ENCODE data around the gene ACSS1.

Gene ACSS1

DNA sequence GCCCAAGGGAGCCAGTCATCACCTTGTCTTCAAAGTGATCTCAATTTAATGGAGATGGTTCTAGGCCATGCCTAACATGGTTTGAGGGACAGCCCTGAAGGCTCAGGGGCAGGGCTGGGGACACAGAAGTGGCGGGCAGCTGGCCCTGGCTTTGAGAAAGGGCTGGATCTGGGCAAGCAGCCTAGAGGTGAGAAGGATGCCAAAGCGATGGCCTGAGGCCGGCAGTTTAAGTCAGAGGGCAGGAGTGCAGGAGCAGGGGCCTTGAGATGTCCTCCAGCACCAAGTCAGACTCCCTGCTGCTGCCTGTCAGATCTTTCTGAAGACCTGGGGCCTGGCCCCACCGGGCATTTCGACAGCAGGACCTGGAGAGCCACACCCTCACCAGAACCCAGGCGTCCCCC is 37.0 kb downstream of the ACSS1 start:
- DNase-seq (ENCODE audit: extremely low spot score): no peak
- TF ChIP-seq FOXK2 (IDR thresholded peaks at IDR 0.05) (no peak), ARNT (IDR thresholded peaks at IDR 0.05) (no peak), ZNF384 (IDR thresholded peaks at IDR 0.05) (no peak)
- ChIA-PET CTCF (no interaction called here), POLR2A (no interaction called here)

DNA sequence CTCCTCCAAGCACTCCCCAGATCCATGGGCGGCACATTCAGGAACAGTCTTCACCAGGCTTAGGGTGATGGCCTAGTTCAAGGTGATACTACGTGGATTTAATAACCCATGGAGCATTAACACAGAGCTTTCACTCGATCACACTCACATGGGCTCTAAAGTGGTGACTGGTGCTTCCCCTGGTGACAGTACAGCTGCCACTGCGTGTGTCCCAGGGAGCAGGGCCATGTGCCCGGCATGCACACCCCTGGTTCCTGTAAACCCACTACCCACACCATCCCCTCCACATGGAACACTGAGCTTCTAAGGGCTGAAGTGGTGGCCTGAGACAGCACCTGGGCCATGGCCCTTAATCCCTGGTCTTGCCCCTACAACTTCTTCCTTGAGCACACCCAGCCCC is 37.6 kb downstream of the ACSS1 start:
- TF ChIP-seq HDGF (IDR thresholded peaks at IDR 0.05; ENCODE audit: borderline replicate concordance): no peak
- TF ChIP-seq NFRKB (IDR thresholded peaks at IDR 0.05): no peak
- no peak for TF ChIP-seq SUZ12 (IDR thresholded peaks at IDR 0.05)
- TF ChIP-seq ARNT (IDR thresholded peaks at IDR 0.05): no peak
- TF ChIP-seq FOXK2 (IDR thresholded peaks at IDR 0.05): no peak
- TF ChIP-seq ZNF384 (IDR thresholded peaks at IDR 0.05): no peak
- ChIA-PET CTCF (no interaction called here), POLR2A (no interaction called here)
- DNase-seq (ENCODE audit: extremely low spot score): no peak

DNA sequence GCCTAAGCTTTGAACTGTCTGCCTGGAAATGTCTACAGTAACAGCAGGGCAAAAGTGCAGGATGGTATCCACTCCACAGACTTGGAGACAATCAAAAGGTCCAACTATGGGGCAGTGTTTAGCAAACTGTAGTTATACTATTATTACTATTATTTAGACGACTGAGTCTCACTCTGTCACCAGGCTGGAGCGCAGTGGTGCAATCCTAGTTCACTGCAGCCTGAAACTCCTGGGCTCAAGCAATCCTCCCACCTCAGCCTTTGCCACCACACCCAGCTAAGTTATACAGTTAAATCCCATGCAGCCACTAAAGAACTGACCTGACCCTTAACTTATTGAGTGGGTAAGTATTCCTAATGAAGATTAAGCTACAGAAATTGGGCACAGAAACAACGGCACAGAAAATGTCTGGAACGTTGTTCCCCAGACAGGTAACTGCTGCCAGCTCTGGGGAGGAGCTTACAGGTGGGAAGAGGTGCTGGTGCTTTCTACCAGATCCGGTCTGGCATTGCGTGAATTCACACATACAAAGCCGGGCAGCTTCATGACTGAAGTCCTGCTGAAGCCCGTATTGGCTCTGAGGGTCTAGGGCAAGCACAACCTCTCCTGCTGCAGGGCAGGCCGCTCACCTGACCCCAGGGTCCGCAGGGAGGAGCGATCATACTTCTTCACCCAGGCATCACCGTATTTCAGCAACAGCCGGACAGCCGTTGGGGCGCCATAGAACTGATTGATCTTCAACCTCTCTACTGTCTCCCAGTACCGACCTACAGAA is 38.4 kb downstream of the ACSS1 start:
- DNase-seq (ENCODE audit: extremely low spot score): no peak
- ChIA-PET POLR2A (no interaction called here), CTCF (no interaction called here)
- no peak for TF ChIP-seq CTBP1 (IDR thresholded peaks at IDR 0.05; ENCODE audit: borderline replicate concordance)
- TF ChIP-seq ELF4 (IDR thresholded peaks at IDR 0.05): no peak
- TF ChIP-seq FOXA1 (IDR thresholded peaks at IDR 0.05): no peak
- no peak for TF ChIP-seq HDGF (IDR thresholded peaks at IDR 0.05; ENCODE audit: borderline replicate concordance)
- TF ChIP-seq FOXK2 (IDR thresholded peaks at IDR 0.05): no peak

DNA sequence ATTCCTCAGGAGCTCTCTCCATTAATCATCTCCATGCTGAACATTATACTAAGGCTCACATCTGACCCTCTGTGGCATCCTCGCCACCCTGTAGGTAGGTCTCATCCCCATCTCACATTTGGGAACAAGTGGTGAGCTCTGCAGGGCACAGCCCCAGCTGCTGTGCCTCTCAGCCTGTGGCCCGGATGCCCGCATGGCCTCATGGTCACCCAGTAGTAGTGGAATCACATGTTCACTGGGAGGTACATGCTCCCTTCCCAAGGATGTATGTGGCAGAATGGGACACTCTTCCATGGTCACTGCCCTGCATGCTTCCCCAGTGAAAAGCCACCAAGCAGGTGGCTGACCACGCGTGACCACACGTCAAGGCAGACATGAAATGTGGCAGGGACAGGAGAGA is 39.1 kb downstream of the ACSS1 start:
- ChIA-PET POLR2A (no interaction called here), CTCF (no interaction called here)
- TF ChIP-seq SUZ12 (IDR thresholded peaks at IDR 0.05) (no peak), TARDBP (IDR thresholded peaks at IDR 0.05) (no peak), FOXA1 (IDR thresholded peaks at IDR 0.05) (no peak), ZNF384 (IDR thresholded peaks at IDR 0.05) (no peak), SP1 (IDR thresholded peaks at IDR 0.05) (no peak), BHLHE40 (IDR thresholded peaks at IDR 0.05; ENCODE audit: borderline replicate concordance) (no peak), LEF1 (IDR thresholded peaks at IDR 0.05; ENCODE audit: borderline replicate concordance) (no peak)
- no peak for DNase-seq (ENCODE audit: extremely low spot score)

DNA sequence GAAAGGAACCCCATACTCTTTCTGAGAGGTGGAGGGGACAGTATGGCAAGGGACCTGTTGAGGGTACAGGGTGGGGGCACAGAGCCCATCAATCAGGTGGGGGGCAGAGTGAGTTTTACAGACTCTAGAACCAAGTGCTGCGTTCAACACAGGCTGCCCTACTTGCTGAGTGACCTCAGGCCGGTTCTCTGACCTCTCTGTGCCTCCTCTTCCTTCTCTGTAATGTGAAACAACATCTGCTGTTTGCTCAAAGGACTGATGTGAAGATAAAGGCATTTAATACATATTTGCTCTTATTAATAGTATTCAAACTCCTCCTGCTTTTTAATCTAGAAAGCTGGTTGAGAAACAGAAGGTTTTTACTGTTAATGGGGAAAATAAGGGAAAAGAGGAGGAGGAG is 39.5 kb downstream of the ACSS1 start:
- ChIA-PET CTCF (no interaction called here), POLR2A (no interaction called here)
- no peak for TF ChIP-seq NFRKB (IDR thresholded peaks at IDR 0.05)
- no peak for TF ChIP-seq LEF1 (IDR thresholded peaks at IDR 0.05; ENCODE audit: borderline replicate concordance)
- TF ChIP-seq HDGF (IDR thresholded peaks at IDR 0.05; ENCODE audit: borderline replicate concordance): no peak
- TF ChIP-seq L3MBTL2 (conservative IDR thresholded peaks at IDR 0.05): no peak
- TF ChIP-seq BHLHE40 (IDR thresholded peaks at IDR 0.05; ENCODE audit: borderline replicate concordance): no peak
- no peak for TF ChIP-seq FOXM1 (IDR thresholded peaks at IDR 0.05; ENCODE audit: borderline replicate concordance)
- TF ChIP-seq ARNT (IDR thresholded peaks at IDR 0.05): no peak
- TF ChIP-seq, protein P1, sequence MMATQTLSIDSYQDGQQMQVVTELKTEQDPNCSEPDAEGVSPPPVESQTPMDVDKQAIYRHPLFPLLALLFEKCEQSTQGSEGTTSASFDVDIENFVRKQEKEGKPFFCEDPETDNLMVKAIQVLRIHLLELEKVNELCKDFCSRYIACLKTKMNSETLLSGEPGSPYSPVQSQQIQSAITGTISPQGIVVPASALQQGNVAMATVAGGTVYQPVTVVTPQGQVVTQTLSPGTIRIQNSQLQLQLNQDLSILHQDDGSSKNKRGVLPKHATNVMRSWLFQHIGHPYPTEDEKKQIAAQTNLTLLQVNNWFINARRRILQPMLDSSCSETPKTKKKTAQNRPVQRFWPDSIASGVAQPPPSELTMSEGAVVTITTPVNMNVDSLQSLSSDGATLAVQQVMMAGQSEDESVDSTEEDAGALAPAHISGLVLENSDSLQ (IDR thresholded peaks at IDR 0.05): no peak
- no peak for TF ChIP-seq ZNF384 (IDR thresholded peaks at IDR 0.05)

GRCh38 chr20:25017257-25017803 is 40.6 kb downstream of the ACSS1 start:
- no peak for TF ChIP-seq LEF1 (IDR thresholded peaks at IDR 0.05; ENCODE audit: borderline replicate concordance)
- no peak for TF ChIP-seq ELF4 (IDR thresholded peaks at IDR 0.05)
- no peak for TF ChIP-seq NFRKB (IDR thresholded peaks at IDR 0.05)
- TF ChIP-seq FOXK2 (IDR thresholded peaks at IDR 0.05): no peak
- no peak for TF ChIP-seq TARDBP (IDR thresholded peaks at IDR 0.05)
- TF ChIP-seq, protein P1 (IDR thresholded peaks at IDR 0.05): no peak
- no peak for TF ChIP-seq BHLHE40 (IDR thresholded peaks at IDR 0.05; ENCODE audit: borderline replicate concordance)
- no peak for TF ChIP-seq FOXM1 (IDR thresholded peaks at IDR 0.05; ENCODE audit: borderline replicate concordance)
- no peak for TF ChIP-seq ARNT (IDR thresholded peaks at IDR 0.05)
- TF ChIP-seq ZNF384 (IDR thresholded peaks at IDR 0.05): no peak
- no peak for DNase-seq (ENCODE audit: extremely low spot score)
- CTCF ChIA-PET: no interaction called here
- POLR2A ChIA-PET: no interaction called here

More for the DNA sequence above, 39.5 kb downstream of the ACSS1 start:
- no peak for DNase-seq (ENCODE audit: extremely low spot score)

- ChIA-PET CTCF (interaction anchor here (0.8 kb wide), 1 partner anchor 21 kb away, joined by 3 read pairs; no protein-coding TSS in a partner anchor), POLR2A (no interaction called here)
- DNase-seq (ENCODE audit: extremely low spot score): no peak
- TF ChIP-seq FOXK2 (IDR thresholded peaks at IDR 0.05) (no peak), FOXM1 (IDR thresholded peaks at IDR 0.05; ENCODE audit: borderline replicate concordance) (no peak), LEF1 (IDR thresholded peaks at IDR 0.05; ENCODE audit: borderline replicate concordance) (no peak), CTBP1 (IDR thresholded peaks at IDR 0.05; ENCODE audit: borderline replicate concordance) (no peak), NFRKB (IDR thresholded peaks at IDR 0.05) (no peak), FOXA1 (IDR thresholded peaks at IDR 0.05) (no peak), ZNF384 (IDR thresholded peaks at IDR 0.05) (no peak), BHLHE40 (IDR thresholded peaks at IDR 0.05; ENCODE audit: borderline replicate concordance) (no peak), SUZ12 (IDR thresholded peaks at IDR 0.05) (no peak)
Observed at GRCh38 chr20:25016471-25016870, 41.5 kb downstream of the ACSS1 start.

All from HEK293T (cell line).